Measurements from ENCODE around the gene SS18. TPM values are rescaled to one million over a fixed set of nuclear protein-coding genes. Genes with fewer than 3 reads are reported as not detected.

Gene SS18
- total RNA-seq, 1 donor from 2014 or later: 64.9 TPM

DNA sequence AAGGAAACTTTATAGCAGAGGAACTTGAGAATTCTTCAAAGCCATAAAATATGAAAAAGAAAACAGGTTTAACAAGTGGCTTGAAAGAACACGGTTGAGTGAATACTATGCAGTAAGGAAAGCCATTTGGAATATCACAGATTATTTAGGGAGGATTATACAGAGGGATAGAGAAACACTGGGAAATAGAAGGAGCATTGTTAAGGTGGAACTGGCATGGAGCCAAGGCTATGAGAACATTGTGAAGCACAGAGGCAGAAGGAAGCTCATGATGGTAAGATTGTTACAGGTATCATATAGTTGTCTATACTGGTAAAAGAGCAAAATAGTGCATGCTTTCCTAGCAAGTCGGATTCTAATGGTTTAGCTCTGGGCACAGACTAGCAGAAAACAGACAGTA lies 87.1 kb downstream of the SS18 start:
- DNase-seq (ENCODE audit: low spot score): peak; percentile 21

DNA sequence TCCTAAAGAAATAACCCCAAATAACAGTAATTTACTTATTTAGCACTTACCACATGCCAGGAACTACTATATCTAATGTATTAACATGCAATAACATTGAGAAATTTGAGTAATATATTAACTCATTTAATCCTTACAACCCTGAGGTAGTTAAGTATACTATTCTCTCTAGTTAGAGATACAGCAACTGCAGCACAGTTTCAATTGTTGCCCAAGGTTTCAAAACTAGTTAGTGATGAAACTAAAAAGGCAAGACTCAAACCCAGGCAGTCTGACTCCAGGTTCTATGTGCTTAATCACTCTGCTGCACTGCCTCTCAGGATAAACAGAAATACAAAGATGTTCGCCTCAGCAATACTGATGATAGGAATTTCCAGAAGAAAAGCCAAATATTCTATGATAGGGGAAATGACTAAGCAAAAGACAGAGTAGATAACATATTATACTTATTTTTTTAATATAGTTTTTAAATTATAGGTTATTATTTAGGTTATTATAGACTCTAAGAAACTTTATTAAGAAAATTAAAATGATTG lies 88.0 kb downstream of the SS18 start:
- no peak for DNase-seq (ENCODE audit: low spot score)

DNA sequence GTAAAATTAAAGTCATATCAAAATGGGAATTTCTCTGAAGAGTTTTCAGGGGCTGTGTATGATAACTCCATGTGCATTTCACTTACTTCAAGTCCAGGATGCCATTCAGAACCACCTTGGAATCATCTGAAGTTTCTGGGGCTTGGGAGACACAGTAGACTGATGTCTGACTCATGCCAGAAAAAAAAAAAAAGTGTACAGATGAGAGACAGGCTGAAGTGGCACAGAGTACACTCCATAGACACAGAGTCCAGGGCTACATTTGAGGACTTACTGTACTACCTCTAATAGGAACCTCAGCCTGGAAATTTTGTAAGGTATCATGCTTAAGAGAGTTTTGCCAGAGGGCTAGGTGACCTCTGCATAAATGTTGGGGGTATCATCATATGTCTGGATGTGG lies 92.0 kb downstream of the SS18 start:
- no peak for DNase-seq (ENCODE audit: low spot score)

DNA sequence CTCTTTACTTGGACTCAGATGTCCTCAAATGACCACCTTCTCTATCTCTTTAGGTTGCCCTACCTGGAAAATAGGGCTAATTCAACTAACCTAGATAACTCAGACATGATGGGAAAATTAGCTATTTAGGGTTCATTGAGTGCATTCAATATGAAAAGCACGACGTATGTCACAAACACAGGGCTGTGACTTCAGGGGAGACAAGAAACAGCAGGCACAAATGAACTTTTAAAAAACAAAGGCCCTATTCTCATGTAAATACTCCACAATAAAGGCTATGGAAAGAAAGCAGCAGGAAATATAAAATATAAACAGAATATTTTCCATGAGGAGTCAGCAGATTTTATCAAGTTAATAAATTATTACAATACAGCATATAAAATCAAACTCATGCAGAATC lies 97.8 kb downstream of the SS18 start:
- no peak for DNase-seq (ENCODE audit: low spot score)

DNA sequence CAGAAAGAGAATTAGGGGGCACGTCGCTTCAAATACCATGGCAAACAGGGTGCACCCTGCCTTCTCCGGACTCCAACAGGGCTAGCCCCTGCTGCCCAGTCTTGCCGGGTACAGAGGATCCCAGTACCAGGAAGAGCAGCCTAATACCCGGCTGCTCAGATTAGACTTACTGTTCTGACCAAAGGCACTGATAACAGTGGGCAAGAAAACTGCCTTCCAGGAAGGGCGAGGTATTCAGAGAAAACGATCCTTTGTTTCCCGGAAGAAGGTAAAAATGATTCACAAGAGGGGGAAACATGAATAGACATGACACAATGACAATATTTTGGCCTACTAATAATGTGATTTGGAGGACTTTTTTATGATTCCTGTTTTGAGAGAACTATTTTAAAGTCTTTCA lies 99.9 kb downstream of the SS18 start:
- DNase-seq (ENCODE audit: low spot score): no peak

DNA sequence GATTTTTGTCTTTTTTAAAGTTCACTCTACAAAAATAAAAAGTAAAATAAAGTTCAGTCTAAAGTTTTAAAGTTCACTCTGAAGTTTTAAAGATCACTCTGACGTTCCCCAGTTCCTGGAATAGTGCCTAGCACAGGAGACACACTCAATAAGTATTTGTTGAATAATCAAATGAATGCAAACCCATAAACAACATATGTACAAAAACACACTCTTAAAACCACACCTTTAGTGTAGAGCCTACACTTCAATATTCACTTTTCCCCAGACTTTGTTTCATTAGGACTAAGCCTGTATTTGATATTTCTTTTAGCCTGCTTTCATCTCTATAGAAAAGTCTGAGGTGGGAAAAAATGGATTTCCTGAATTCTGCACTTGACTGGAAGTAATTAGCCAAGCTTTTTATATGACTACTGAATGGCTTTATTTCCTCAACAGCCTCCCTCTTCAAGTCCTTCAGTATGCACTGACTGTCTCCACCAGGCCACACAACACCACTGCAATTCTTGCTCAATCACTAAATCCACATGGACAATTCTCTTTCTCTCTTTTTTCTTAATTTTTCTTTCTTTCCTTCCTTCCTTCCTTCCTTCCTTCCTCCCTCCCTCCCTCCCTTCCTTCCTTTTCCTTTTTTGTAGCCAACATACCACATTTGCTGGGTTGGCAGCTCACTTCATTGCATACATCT lies 104.6 kb downstream of the SS18 start:
- DNase-seq (ENCODE audit: low spot score): no peak

DNA sequence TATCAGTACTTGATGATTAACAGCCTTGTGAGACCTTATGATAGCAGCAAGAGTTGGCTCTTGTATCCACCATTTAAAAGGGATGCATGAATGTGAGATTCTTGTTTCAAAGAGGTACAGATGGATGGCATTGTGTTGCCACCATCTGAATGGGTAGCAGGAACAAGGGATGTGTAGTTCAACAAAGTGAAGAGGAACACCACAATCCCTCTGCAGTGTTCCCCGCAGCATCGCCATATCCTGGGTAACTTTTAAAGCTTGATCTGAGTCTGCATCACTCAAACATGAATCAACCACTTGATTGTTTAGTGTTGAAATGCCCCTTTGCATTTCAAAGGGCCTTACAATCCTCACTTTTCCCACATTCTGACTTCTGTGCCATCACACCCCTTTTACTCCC lies 106.7 kb downstream of the SS18 start:
- no peak for DNase-seq (ENCODE audit: low spot score)

DNA sequence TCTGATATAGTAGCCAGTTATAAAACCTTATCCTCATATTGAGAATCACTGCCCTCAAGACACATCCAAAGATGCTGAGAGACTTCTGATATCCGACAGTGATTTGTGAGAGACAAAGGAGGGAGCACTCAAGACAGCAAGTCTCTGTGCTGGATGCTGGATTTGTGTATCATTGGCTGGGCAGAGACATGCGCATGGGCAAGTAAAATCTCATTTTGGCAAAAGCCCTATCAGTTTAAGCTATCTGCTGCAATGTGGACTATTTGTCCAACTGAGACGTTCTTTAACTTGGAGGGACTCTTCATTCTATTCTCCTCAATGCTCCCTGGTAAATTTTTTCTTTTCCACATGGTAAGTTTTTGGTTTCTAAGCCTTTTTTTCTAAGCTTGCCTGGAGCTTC lies 107.5 kb downstream of the SS18 start:
- no peak for DNase-seq (ENCODE audit: low spot score)

DNA sequence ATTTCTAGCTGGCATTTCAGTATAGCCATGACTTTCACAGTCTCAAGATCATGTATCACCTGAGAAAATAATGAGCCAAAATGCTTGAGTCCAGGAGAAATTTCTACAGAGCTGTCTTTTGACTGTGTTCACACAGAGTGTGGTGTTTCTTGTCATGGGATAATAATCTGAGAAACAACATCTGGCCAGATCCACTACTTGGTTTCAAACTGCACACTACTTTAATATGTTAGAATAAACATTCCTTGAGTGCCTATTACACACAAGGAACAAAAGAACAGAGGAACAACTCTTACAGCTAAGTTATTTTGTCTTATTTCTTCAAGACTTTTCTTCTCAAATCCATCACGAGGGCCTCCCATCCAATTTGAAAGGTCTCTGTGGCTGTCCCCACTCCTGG lies 108.3 kb downstream of the SS18 start:
- no peak for DNase-seq (ENCODE audit: low spot score)

DNA sequence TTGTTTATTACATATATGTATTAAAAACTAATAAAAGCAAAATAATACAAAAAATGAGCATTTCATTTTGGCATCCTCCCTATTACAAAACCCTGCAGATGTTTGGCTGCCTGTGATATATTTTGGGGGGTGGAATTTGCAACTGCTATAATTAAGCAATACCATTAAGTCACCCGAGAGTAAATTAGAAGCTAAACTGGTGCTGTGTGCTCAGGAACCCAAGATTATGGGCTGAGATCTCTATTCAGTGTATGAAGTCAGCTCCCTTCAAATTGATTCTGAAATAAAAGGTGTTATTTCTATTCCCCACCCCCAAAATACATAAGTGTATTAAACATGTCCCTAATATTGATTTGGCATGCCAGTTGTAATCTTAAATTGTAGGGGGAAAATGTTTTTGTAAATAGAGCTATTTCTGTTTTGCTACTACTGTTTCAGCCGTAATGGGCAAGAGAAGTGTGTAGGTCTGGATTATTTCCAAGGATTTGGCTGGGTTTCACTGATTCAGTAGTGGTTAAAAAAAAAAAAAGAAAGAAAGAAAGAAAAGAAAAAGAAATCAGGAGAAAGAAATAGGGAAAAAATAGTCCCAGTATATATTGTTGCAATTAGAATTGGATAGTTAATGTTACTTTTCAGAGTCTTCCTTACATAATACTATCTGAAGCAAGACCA lies 110.9 kb downstream of the SS18 start:
- no peak for DNase-seq (ENCODE audit: low spot score)

DNA sequence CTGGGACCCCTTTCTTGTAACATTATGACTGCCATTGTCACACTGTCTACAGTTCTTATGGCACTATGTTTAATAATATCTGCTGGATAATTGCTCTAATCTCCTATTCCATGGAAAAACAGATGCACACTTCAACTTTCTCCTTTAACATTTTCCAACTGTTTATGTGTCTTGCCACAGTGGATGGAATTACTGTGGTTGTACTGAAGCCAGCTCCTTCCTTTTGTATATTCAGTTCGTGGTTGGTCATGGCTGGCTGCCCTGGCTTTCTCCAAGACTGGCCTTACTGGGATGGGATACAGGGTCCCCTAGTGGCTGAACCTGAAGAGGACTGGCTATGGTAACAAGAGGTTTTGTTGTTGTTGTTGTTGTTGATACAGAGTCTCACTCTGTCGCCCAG lies 113.9 kb downstream of the SS18 start:
- DNase-seq (ENCODE audit: low spot score): no peak

DNA sequence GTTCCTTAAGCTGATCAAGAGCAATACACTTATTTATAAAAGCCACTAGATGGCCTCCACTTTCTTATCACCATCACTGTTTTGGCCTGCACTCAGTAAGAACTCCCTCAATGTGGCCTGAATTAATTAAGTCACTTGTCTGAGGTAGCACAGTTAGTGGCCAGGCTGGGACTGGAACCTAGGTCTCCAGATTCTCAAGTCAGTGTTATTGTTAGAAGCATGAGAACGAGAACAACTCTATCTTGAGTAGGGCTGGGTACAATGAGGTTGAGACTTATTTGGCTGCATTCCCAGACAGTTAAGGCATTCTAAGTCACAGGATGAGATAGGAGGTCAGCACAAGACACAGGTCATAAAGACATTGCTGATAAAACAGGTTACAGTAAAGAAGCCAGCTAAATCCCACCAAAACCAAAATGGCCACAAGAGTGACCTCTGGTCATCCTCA lies 115.8 kb downstream of the SS18 start:
- no peak for DNase-seq (ENCODE audit: low spot score)

Other genes with a start within 250 kb of the SS18 start
- not detected for gene PSMA8, start 43.3 kb upstream of the SS18 start, total RNA-seq
- gene TAF4B, start 135.8 kb upstream of the SS18 start, total RNA-seq: 1.6 TPM

Data from mucosa of gallbladder (tissue), 1 donor.